Measurements from ENCODE around the gene EPB41. TPM values are rescaled to one million over a fixed set of nuclear protein-coding genes. Genes with fewer than 3 reads are reported as not detected.
"Not testable (repeated sequence)": the region's sequence is repeated elsewhere in the genome, so short reads cannot be mapped to it uniquely, and the experiment has no call there.

The EPB41 gene
- total RNA-seq, 2 donors from 2014 or later = 68.0 to 78.7 TPM

DNA sequence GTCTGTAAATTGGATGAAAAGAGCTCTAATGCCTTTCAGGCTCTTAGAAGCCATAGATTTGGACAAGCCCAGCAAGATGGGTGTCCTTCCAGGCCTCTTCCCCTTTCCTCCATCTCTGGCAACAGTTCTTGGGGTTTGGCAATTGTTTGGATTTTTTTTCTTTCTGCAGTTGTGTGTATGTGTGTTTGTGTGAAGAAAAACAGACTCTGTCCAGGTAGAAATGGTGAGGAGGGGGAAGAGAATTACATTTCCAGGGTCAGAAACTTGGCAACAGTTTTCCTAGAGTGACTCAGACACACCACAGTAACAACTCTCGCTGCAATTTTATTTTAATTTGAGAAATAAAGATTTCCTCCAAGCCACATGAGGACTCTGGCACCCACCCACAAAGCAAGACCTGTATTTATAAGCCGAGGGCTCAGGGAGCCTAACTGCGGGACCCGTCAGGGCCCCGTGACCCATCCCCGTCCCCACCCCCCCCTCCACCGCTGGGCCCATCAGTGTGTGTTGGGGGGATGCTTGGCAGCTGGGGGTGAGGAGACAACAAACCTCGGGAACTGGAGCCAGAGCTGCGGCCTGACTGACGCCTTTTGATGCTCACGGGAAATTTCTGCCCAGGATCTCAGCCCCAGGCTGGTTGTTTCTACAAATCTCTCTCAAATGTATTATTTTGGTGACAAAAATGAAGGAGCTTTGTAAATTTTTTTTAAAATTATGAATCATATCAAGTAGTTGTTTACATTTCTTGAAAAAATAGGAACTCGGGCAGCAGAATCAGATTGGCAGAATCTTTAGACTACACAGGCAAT, 205.0 kb downstream of the EPB41 start:
- intact Hi-C loops (cut with DNase I, micrococcal nuclease) = no loop called here
- DNase-seq = no peak
- ATAC-seq = no peak

DNA sequence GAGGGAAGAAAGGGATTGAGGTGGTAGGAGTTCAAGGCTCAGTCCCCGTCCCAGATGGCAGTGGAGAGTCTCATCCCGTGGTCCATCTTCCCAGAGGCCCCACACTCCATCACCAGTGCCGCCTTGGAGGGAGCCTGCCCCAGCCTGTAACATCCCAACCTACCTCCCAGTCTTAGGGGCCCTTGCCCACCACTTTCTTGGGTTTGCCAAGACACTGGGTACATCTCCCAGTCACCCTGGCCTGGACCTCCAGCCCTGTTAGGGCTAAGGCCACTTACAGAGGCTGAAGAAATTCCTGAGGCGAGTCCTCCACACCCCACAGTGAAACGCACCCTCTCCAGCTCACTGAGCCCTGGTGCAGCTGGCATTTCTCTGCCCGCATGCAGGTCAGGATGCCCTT, 206.0 kb downstream of the EPB41 start:
- DNase-seq (no peak), ATAC-seq (no peak)
- intact Hi-C loops (cut with DNase I, micrococcal nuclease) = no loop called here

DNA sequence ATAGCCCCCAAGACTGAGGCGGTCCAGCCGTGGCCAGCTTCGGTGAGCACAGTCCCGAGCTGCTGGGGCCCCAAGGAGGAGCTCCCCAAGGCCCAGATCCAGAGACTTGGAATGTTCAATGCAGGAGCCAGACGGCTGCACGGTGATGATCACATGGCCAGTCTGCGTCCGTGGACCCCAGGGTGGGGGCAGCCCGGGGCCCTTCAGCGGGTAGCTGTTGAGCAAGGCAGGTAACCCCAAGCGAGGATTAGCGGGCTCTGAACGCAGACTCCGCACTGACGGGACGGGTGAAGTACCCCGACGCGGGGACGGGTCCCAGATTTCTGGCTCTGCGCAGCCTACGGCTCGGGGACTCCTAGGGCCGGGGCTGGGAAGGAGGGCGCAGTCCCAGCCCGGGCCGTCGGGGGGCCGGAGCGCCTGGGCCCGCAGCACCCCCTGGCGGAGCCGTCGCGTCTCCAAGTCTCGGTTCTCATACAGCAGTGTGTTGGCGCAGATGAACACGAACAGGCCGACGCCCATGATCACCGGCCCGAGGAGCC, 206.6 kb downstream of the EPB41 start:
- intact Hi-C loops (cut with DNase I, micrococcal nuclease) = no loop called here
- ATAC-seq (peak; percentile 71), DNase-seq (peak; percentile 38 to 69)

DNA sequence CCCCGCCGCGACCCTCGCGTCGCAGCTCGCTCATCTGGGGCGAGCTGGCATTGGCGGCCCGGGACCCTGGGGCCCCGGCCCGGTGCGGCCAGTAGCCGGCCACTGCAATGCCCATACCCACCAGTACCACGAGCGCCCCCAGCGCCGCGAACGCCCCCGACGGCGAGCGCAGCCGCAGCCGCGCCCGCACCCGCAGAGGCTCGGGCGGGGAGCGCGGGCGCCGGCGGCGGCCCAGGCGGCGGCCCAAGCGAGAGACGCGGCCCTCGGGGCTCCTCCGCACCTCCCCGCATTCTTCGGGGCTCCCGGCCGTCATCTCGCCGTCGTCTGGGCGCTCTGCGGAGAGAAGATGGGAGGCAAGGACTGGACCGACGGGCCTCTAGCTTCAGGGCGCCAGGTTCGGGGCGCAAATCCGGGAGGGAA, 207.2 kb downstream of the EPB41 start:
- ATAC-seq (no peak), DNase-seq (no peak)
- intact Hi-C loops (cut with DNase I, micrococcal nuclease) = no loop called here

DNA sequence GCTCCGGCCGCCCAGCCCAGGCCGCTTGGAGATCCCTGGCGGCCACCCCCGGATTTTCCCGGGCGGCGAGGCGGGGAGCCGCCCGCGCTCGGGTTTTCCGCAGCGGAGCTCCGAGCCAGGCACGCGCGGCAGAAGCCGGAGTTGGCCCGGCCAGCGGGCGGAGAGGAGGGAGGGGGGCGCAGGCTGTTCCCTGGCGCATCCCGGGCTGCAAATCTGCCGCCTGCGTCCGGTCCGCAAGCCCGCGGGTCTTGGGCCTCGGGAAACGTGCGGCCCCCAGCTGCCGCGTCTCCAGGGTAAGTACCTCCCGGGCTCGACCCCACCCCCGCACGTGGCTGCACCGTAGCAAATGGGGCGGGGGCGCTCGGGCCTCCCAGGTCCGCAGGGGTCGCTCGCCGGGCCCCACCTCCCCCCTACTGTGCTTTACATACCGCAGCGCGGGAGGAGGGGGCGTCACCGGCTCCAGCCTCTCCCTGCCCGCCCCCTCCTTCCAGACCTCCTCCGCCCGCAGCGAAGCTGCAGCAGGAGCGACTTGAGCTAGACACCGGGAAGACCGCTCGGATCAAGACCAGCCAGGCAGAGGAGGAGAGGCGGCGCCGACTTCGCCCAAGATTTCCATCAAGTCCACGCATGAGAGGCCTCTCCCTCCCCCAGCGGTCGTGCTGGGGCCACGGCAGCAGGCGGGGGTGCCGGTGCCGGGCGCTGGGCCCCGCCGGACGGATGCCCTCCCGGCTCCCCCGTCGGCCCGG, 207.7 kb downstream of the EPB41 start:
- intact Hi-C loops (cut with DNase I, micrococcal nuclease) = no loop called here
- peak; percentile 8 for ATAC-seq
- peak in 1 of 2 donors; percentile 32 for DNase-seq

DNA sequence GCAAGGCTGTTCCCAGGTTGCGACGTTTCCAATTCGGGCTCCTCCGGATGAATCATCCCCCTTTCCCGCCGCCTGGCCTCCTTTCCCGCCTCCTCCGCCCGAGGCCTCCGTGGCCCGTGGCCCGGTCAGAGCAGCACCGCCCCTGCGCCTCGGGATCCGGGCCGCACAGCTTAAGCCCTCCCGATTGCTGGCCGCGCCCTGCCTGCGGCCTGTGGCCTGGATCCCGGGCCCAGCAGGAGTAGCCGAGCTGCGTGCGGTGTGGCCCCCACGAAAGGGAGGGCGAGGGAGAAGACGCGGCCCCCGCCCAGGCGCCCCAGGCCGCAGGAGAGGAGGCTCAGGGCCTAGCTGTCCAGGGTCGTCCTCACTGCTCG, 208.3 kb downstream of the EPB41 start:
- DNase-seq (peak; percentile 41 to 42), ATAC-seq (peak; percentile 49)
- intact Hi-C loops (cut with DNase I, micrococcal nuclease) = no loop called here

DNA sequence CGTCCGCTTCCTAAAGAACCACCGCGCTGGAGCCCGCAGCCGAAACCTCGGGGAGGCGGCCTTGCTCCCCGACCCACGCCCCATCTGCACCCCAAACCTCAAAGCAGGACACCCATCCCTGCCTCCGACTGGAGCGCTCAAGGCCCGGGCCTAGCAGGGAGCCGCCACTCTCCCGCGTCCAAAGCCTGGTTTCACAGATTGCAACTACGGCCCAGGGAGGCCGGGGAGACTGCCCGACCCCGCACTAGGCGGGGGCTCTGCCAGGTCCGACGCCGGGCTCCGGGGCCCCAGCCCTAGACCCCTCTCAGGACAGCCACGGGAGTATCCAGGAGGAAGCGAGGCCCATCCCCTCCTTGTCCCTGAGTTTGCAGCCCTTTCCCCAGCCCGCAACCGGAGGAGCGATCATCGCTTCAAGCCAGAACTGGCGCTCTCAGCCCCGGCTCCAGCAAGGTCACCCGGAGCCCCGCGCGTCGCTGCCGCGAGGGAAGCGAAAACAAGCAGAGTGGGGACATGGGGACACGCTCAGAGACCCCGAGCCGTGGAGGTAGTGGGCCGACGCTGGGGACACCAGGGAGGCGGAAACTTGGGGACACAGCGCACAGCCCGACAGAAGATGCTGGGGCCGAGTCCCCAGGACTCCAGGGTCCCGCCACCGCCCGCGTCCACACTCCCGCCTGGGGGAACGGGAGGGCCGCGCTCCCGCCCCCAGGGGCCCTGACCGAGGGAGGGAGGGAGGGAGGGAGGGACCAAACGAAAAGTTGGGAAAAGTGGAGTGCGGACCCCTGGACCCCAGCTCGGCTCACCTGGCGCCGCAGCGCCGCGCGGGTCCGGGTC, 208.9 kb downstream of the EPB41 start:
- ATAC-seq (peak; percentile 13), DNase-seq (no peak)
- intact Hi-C loops (cut with DNase I, micrococcal nuclease) = no loop called here

DNA sequence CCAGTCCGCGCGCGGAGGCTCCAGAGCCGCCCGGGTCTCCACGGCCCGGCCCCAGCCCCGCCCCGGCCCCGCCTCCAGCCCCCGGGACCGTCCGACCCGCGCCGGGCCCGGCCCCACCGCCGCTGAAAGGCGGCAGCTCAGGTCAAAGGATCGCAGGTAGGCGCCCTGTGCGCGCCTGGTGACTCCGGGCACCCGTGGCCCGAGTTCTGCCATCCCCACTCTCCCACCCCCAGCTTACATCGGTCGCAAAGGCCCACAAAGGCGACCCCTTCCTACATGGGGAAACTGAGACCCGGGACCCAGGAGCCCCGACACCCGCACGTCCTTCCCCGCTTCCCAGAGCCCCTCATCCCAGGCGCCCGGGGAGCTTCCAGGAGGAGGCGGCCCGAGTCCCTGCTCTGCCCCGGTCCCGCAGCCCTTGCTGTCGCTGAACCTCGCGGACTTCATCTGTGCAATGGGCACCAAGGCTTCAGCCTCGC, 209.6 kb downstream of the EPB41 start, which contains the start of gene TMEM200B:
TSS of gene TMEM200B (minus strand) at position 17 of the 479 bp plus-strand sequence. CDS start 2,075 bp downstream, outside the sequence.
- intact Hi-C loops (cut with DNase I, micrococcal nuclease) = no loop called here

DNA sequence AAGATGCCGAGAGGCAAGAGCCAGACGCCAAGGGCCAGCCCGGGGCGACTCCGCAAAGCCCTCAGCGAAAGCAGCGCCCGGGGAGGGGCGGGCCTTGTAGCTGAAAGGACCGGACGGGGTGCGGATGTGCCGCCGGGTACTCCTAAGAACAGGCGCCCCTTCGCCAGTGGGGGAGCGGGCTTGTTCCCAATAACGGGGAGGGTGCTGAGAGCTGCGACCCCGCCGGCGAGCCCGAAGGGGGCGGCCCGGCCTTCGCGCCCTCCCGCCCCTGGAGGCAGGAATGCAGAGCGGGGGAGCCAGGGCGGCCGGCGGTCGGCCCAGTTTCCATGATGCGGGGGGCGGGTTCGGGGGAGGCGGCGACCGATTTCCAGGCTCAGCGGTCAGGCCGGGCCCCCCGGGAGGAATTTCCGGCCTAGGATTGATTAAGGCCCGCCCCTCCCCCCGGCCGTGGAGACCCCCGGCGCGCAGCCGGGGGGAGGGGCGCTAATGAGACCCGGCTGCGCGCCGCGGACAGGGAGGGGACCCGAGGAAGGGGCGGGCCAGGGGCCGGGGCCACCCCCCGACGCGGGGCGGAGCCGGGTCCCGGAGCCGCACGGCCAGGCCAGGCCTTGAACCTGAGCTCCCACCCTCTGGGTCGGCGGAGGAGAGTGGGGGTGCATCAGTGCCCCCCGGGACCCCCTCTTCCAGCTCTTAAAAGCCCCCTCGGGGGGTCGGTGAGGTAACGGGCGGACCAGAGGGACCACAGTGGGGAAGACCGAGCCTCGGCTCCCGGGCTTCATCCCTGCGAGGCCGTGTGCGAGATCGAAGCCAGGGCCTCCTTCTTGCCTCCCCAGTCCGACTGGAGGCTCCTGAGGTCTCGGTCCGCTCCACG, 210.2 kb downstream of the EPB41 start:
- DNase-seq (peak; percentile 57 to 67), ATAC-seq (peak; percentile 24)
- intact Hi-C loops (cut with DNase I, micrococcal nuclease) = no loop called here

More for the DNA sequence above, 209.6 kb downstream of the EPB41 start, which contains the start of gene TMEM200B:
- DNase-seq (no peak), ATAC-seq (peak; percentile 9)

DNA sequence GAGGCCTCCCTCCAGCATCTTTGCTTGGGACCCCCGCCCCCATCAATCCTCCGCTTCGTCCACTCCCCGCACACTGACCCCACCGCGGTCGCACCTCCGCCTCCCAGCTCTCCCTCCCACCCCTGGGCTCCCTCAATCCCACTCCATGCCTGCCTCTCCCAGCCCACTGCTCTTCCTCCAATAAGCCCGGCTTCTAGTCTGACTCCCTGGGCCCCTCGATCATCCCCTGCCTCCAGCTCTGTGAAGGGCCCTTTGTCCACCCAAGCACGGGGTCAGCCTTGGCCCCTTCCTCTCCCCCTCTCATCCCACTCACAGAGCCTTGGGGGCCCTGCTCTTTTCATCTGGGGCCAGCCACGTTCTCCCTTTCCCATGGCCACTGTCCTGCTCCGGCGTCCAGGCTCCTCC, 210.9 kb downstream of the EPB41 start:
- intact Hi-C loops (cut with DNase I, micrococcal nuclease) = no loop called here
- ATAC-seq = no peak
- DNase-seq = no peak

DNA sequence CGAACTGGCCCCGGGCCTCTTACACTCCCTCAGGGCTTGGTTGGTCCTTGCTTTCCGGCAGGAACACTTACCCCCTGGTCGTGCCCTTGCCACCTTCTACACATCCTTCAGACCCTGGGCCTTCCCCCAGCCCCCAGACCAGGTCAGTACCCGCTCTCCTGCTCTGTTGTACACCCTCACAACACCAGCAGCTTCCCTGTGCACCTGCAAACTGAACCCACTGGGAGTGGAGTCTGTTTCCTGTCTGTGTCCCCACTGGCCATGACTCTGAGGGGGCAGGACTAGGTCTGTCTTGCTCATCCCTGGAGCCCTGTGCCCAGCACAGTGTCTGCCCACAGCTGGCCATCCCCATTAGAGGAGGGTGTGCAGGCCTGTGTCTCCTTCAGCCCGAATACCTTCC, 211.4 kb downstream of the EPB41 start:
- no peak for DNase-seq
- no peak for ATAC-seq
- intact Hi-C loops (cut with DNase I, micrococcal nuclease) = no loop called here

DNA sequence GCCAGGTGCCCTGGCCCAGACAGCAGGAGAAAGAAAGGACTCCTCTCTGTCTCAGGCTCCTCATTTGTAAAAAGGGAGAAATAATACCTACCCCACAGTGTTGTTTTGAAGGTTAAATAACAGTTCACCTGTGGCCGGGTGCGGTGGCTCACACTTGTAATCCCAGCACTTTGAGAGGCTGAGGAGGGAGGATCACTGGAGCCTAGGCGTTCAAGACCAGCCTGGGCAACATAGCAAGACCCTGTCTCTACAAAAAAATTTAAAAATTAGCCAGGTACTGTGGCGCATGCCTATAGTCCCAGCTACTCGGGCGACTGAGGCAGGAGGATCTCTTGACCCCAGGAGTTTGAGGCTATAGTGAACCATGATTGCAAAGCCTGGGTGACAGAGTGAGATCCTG, 211.8 kb downstream of the EPB41 start:
- no peak for ATAC-seq
- intact Hi-C loops (cut with DNase I, micrococcal nuclease) = no loop called here

DNA sequence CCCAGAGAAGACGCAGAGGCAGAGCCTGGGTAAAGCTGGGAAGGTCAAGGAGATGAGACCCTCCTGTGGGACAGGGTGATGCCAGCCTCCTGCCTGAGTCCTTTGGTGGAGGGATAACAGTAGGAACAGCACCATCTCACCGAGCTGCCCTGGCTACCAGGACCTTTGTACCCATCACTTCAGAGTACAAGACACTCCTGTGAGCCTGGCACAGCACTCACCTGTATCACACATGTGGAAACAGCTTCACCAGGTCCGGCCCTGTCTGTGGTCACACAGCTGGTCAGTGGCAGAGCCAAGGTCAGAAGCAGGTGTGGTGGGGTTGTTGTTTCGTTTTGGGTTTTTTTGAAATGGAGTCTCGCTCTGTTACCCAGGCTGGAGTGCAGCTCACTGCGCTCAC, 214.4 kb downstream of the EPB41 start:
- ATAC-seq (peak; percentile 32), DNase-seq (no peak)
- intact Hi-C loops (cut with DNase I, micrococcal nuclease) = no loop called here

More for the DNA sequence above, 211.8 kb downstream of the EPB41 start:
- DNase-seq = no peak

DNA sequence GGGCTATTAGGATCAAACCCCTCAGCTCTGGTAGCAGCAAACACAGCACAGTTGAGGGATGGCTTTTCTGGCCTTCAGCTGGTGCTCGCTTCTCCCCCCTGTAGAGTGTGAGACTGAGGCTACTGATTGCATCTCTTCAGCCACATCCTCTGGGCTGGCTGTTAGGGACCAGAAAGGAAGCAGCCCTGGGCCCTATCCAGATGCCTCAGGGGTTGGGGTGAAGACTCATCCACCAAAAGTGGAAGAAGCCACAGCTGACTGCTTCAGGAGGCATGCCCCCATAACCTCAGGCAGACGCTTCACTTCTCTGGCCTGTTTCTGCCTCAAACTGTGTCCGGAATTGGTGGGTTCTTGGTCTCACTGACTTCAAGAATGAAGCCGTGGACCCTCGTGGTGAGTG, 215.5 kb downstream of the EPB41 start:
- intact Hi-C loops (cut with DNase I, micrococcal nuclease) = no loop called here
- no peak for ATAC-seq
- DNase-seq = no peak

DNA sequence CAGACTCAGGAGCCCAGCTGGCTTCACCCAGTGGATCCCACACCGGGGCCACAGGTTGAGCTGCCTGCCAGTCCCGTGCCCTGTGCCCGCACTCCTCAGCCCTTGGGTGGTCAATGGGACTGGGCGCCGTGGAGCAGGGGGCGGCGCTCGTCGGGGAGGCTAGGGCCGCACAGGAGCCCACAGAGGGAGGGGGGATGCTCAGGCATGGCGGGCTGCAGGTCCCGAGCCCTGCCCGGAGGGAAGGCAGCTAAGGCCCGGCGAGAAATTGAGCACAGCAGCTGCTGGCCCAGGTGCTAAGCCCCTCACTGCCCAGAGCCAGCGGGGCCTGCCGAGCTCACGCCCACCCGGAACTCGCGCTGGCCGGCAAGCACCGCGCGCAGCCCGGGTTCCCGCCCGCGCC, 216.7 kb downstream of the EPB41 start:
- DNase-seq; intact Hi-C loops (cut with DNase I, micrococcal nuclease); ATAC-seq: not testable (repeated sequence)

DNA sequence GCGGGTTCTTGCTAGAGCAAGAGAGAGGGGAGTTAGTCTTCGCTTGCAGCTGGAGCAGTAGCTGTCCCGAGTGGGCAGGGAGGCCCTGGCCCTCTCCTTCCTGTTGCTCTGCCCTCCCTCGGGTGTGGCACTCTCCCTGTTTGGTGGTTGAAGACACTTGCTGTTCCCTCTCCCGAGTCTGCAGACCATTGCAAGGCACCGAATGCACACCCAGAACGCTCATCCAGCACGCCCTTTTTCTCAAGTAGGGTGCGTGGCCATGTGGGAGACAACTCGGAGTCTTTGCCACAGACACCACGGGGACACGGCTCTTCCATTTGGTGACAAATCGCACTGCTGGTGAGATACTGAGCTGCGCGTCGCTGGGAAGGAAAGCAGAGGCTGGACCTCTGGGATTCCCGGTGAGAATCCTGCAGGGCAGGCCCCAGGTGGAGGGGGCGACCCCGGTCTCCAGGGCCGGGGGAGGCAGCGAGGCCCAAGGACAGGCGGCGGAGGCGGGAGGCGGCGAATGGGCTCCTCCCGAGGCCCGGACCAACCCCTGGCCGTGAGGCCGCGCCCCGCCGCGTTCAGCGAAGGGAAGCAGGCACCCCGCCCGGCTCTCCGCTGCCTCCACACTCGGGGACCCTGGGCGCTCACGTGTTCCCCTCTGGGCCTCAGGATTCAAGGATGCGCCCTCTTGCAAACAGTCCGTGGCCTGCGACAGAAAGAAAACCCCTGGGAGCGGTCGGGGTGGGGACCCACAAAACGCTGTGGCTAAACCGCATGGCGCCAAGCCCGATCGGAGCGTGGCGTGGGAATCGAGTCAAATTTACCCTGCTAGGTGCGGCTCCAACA, 219.7 kb downstream of the EPB41 start:
- peak; percentile 84 for ATAC-seq
- intact Hi-C loops (cut with DNase I, micrococcal nuclease) = no loop called here
- peak; percentile 28 to 48 for DNase-seq

DNA sequence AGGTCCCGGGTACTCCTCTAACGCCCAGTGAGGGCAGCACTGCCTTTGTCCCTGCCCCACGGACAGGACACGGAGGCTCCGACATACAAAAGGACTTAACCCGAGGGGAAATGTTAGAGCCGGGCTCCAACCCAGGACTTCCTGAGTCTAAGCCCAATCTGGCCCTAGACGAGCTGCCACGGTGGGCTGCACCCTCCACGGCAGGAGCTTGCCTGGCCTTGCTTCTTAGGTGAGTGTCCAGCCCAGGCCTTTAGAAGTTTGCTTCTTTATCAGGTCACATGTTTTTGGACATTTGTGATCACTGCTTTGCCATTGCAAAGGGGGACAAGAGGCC, 220.3 kb downstream of the EPB41 start:
- intact Hi-C loops (cut with DNase I, micrococcal nuclease) = no loop called here
- DNase-seq = no peak
- ATAC-seq = no peak

Measured in left colon (tissue), 2 donors.